Activated CD4-positive, alpha-beta T cell treated with anti-CD3 and anti-CD28 coated beads for 4 hours (primary cell): ENCODE results near the gene ZNF70.

Experiments used
- DNase-seq, 2 donors: peaks; one replicate each; pipeline ENCODE4 v3.0.0-alpha.2; 2020

The ZNF70 gene

GRCh38 chr22:23715806-23716375, 35.0 kb downstream of the ZNF70 start:
- DNase-seq, result no peak

- no peak for DNase-seq
These were observed 36.0 kb downstream of the ZNF70 start for GRCh38 chr22:23714596-23715578.

GRCh38 chr22:23713696-23714595, 37.0 kb downstream of the ZNF70 start:
- no peak for DNase-seq

GRCh38 chr22:23712256-23712655, 38.7 kb downstream of the ZNF70 start:
- no peak for DNase-seq

GRCh38 chr22:23709107-23709506, 41.8 kb downstream of the ZNF70 start:
- no peak for DNase-seq

- DNase-seq, result no peak
These were observed 42.6 kb downstream of the ZNF70 start for GRCh38 chr22:23708270-23708669.

GRCh38 chr22:23705358-23705757, 45.6 kb downstream of the ZNF70 start:
- DNase-seq, result peak in 1 of 2 donors; percentile 16

- DNase-seq, result no peak
These were observed 46.1 kb downstream of the ZNF70 start for GRCh38 chr22:23704829-23705228.

GRCh38 chr22:23704062-23704461, 46.9 kb downstream of the ZNF70 start:
- DNase-seq, result no peak

- DNase-seq, result no peak
These were observed 50.2 kb downstream of the ZNF70 start for GRCh38 chr22:23700706-23701105.

- no peak for DNase-seq
These were observed 52.2 kb downstream of the ZNF70 start for GRCh38 chr22:23698673-23699235.

GRCh38 chr22:23698094-23698493, 52.8 kb downstream of the ZNF70 start:
- no peak for DNase-seq

GRCh38 chr22:23697031-23697970, 53.6 kb downstream of the ZNF70 start:
- DNase-seq, result no peak

GRCh38 chr22:23696326-23696851, 54.5 kb downstream of the ZNF70 start:
- peak; percentile 70 to 73 for DNase-seq

- no peak for DNase-seq
These were observed 55.2 kb downstream of the ZNF70 start for GRCh38 chr22:23695571-23696325.

- no peak for DNase-seq
These were observed 55.8 kb downstream of the ZNF70 start for GRCh38 chr22:23695141-23695540.

GRCh38 chr22:23693979-23694680, 56.8 kb downstream of the ZNF70 start:
- no peak for DNase-seq

GRCh38 chr22:23692598-23693291, 58.2 kb downstream of the ZNF70 start:
- DNase-seq, result no peak

GRCh38 chr22:23691748-23692423, 59.0 kb downstream of the ZNF70 start:
- DNase-seq, result no peak
